Testis (tissue), 2 donors: ENCODE data around the gene NLRC5.

Experiments
- CTCF ChIP-seq, 3 experiments: fragments of 450-650 bp in 2 of 3; fragments of 200-600 bp in 1 of 3; sonication (generic) in 1 of 3; IDR thresholded peaks; one replicate each; pipeline ENCODE4 v1.5.1; 2016 to 2019; ENCODE audit warnings: antibody characterized with exemption in 3 of 3, mild to moderate bottlenecking in 2 of 3, moderate library complexity in 1 of 3
- POLR2A ChIP-seq: fragments of 450-650 bp; IDR thresholded peaks from one replicate; pipeline ENCODE4 v1.6.1; 2017; ENCODE audit warnings: antibody characterized with exemption, mild to moderate bottlenecking, moderate library complexity

GRCh38 chr16:56985962-56986360, 3.4 kb upstream of the NLRC5 start:
- no peak for TF ChIP-seq POLR2A
- no peak for TF ChIP-seq CTCF (IDR thresholded peaks at IDR 0.05)
